ENCODE measurements around the gene ST8SIA6. TPM values are rescaled to one million over a fixed set of nuclear protein-coding genes. Genes with fewer than 3 reads are reported as not detected.

Gene ST8SIA6
- total and polyA plus RNA-seq, 2 of the 8 experiments (the other 6 are each of a cell fraction or from before 2014, with no cell fraction given): 0.70 to 1.1 TPM

DNA sequence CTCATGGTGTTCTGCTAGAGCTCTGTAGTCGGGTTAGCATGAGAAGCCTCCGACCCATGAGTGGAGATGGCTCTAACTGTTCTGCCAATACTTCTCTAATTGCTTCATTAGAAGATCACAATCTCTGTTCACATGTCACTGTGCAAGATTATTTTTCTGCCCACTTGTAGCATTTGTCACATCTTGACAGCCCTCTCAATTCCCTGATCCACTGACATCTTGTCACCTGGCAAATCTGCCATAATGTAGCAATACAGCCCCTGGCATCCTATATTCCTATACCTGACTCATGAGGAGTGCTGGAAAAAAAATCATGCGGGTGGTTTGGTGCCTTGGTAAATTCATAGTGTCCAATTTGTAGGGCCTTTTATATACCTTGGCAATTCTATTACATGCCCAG is 58.4 kb downstream of the ST8SIA6 start:
- no peak overlapping the region for H4K5ac ChIP-seq (ENCODE audit: insufficient read length, low read depth, low read length)
- H2BK20ac ChIP-seq (ENCODE audit: low read length): no peak overlapping the region
- ChIA-PET POLR2A (ENCODE audit: partially characterized antibody) (interaction anchor here (0.6 to 1.2 kb wide), 2 partner anchors 10 to 124 kb away, joined by 3 read pairs; no protein-coding TSS in a partner anchor), CTCF (ENCODE audit: partially characterized antibody) (interaction anchor here (1.5 to 1.6 kb wide), 2 partner anchors 16 to 20 kb away, joined by 4 read pairs; no protein-coding TSS in a partner anchor)
- WGBS, 2 experiments (ENCODE audit: extremely low coverage in 1 of 2, insufficient coverage in 1 of 2, insufficient read length in 1 of 2, insufficient replicate concordance in 2 of 2, low coverage in 1 of 2, low lambda C conversion rate in 2 of 2, missing lambda C conversion rate in 1 of 2): 88% methylated on average over 3 of the region's 3 CpGs; no CpG with 5 or more reads in 1 of the 2 experiments
- H2BK5ac ChIP-seq (ENCODE audit: low read depth, low read length): no peak overlapping the region
- no peak overlapping the region for H4K91ac ChIP-seq (replicated peaks; ENCODE audit: insufficient read length, low read length)
- no peak overlapping the region for H3K27ac ChIP-seq (ENCODE audit: low read depth, low read length)
- H2BK12ac ChIP-seq (ENCODE audit: low read depth, low read length): no peak overlapping the region
- no peak overlapping the region for H3K4me2 ChIP-seq (ENCODE audit: insufficient read depth in 1 of 2, low read depth in 2 of 2, low read length in 2 of 2)
- TF ChIP-seq CBX8 (IDR thresholded peaks at IDR 0.05; ENCODE audit: borderline replicate concordance, low read depth, low read length) (no peak), TCF12 (IDR thresholded peaks at IDR 0.05; ENCODE audit: low read depth, low read length) (no peak), RXRA (IDR thresholded peaks at IDR 0.05; ENCODE audit: insufficient read depth, low read depth, low read length) (no peak), CREB1 (IDR thresholded peaks at IDR 0.05) (no peak), SP1 (IDR thresholded peaks at IDR 0.05; ENCODE audit: low read depth, low read length) (no peak), TAF7 (optimal IDR thresholded peaks at IDR 0.05; ENCODE audit: borderline replicate concordance, low read depth, low read length) (no peak), TBP (IDR thresholded peaks at IDR 0.05; ENCODE audit: low read depth, low read length) (no peak)
- TF ChIP-seq, protein P1, sequence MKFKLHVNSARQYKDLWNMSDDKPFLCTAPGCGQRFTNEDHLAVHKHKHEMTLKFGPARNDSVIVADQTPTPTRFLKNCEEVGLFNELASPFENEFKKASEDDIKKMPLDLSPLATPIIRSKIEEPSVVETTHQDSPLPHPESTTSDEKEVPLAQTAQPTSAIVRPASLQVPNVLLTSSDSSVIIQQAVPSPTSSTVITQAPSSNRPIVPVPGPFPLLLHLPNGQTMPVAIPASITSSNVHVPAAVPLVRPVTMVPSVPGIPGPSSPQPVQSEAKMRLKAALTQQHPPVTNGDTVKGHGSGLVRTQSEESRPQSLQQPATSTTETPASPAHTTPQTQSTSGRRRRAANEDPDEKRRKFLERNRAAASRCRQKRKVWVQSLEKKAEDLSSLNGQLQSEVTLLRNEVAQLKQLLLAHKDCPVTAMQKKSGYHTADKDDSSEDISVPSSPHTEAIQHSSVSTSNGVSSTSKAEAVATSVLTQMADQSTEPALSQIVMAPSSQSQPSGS (IDR thresholded peaks at IDR 0.05; ENCODE audit: low read length): no peak
- no peak overlapping the region for H4K8ac ChIP-seq (ENCODE audit: extremely low read depth, insufficient read depth, low read length)
- no peak overlapping the region for H3K9ac ChIP-seq (replicated peaks in 1 of 4; ENCODE audit: extremely low read depth in 1 of 4, low read depth in 3 of 4, low read length in 3 of 4)
- H2AFZ ChIP-seq (ENCODE audit: low read length): no peak overlapping the region
- no peak for FAIRE-seq
- peak in 1 of 2 experiments; percentile 8 for DNase-seq (ENCODE audit: low read depth in 1 of 2, low spot score in 2 of 2)
- no peak overlapping the region for H2AK5ac ChIP-seq (ENCODE audit: low read depth, low read length)
- H3K56ac ChIP-seq (replicated peaks; ENCODE audit: insufficient read length, low read depth, low read length): no peak overlapping the region
- no peaks in the 10 kb centered on the region for H3K4me1 ChIP-seq (replicated peaks in 1 of 4; ENCODE audit: control insufficient read depth in 3 of 4, insufficient read depth in 4 of 4, low read length in 3 of 4)
- H3K36me3 ChIP-seq (ENCODE audit: control insufficient read depth in 2 of 4, insufficient read depth in 4 of 4, low read length in 3 of 4): no peaks in the 10 kb centered on the region
- no peaks in the 10 kb centered on the region for H3K79me2 ChIP-seq (ENCODE audit: control insufficient read depth in 1 of 2, insufficient read depth in 2 of 2, low read length in 2 of 2)
- no peaks in the 10 kb centered on the region for H4K20me1 ChIP-seq (replicated peaks in 1 of 2; ENCODE audit: control insufficient read depth in 1 of 2, insufficient read depth in 2 of 2, low read length in 2 of 2)
- no peak overlapping the region for H2BK15ac ChIP-seq (ENCODE audit: low read length)
- no peak overlapping the region for H3K4ac ChIP-seq (replicated peaks; ENCODE audit: insufficient read length, low read depth, low read length)
- no peaks in the 10 kb centered on the region for H3K27me3 ChIP-seq (replicated peaks in 1 of 4; ENCODE audit: control insufficient read depth in 3 of 4, extremely low read depth in 1 of 4, insufficient read depth in 3 of 4, low read length in 3 of 4)
- no peak overlapping the region for H3K4me3 ChIP-seq (ENCODE audit: extremely low read depth in 1 of 4, insufficient read depth in 2 of 4, low read depth in 3 of 4, low read length in 4 of 4)
- H3K18ac ChIP-seq (ENCODE audit: extremely low read depth, low read length): no peak overlapping the region
- H3K9me3 ChIP-seq (ENCODE audit: insufficient read depth in 2 of 2, low read depth in 1 of 2, low read length in 1 of 2): no peaks in the 10 kb centered on the region
- no peak overlapping the region for H3K14ac ChIP-seq (ENCODE audit: insufficient read length)
- H3K79me1 ChIP-seq (ENCODE audit: low read depth, low read length): no peaks in the 10 kb centered on the region
- H3K23ac ChIP-seq (ENCODE audit: insufficient read length): no peak overlapping the region
- H2BK120ac ChIP-seq (replicated peaks; ENCODE audit: low read depth, low read length): no peak overlapping the region
- H3K23me2 ChIP-seq (ENCODE audit: low read depth, low read length): no peaks in the 10 kb centered on the region

All from H1 (cell line).